Measurements from ENCODE around the gene FOXB1. TPM values are rescaled to one million over a fixed set of nuclear protein-coding genes. Genes with fewer than 3 reads are reported as not detected.

FOXB1 gene
- total RNA-seq, 1 donor from 2014 or later, result 6.7 TPM

DNA sequence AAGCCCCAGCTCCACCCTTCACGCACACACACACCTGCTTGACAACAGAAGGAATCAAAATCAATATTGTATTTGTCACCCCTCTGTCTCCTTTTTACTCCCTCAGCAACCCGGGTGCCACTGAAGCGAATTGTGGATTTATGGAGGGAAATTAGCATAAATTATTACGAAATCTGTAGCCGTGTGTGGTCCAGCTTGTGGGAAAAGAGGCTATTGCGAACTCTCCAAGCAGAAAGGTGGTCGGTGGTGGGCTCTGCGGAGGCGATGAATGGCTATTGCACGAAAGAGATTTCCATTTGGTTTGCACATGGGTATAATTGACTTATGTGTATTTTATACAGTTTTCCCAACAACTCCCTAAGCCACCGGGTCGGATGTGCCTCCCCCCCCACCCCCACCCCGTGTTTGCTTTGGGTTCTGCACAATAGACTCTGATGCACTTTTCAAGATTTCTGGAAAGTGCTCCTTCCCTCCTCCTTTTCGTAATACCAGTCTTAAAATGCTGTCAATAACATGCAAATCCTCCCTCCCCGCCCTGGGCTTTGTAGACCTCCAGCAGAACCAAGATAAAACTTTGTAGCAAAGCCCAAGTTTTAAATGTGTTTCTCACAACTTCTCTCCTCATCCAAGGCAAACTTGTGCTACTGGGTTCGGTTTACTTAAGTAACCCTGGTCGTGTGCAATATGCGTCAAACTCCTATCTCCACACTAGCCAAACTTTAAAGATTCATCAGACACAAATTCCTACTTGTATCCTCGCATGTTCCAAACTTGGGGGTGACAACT lies 3.1 kb upstream of the FOXB1 start:
- peaks cover 13% of the 10 kb centered on the region for H3K27me3 Mint-ChIP-seq (ENCODE audit: unreplicated experiment)
- H3K36me3 Mint-ChIP-seq (ENCODE audit: low read depth, unreplicated experiment), result peaks cover 4% of the 10 kb centered on the region
- H3K9me3 Mint-ChIP-seq (ENCODE audit: unreplicated experiment), result no peaks in the 10 kb centered on the region
- no peak overlapping the region for H3K27ac Mint-ChIP-seq (ENCODE audit: unreplicated experiment)
- TF ChIP-seq, protein P1, sequence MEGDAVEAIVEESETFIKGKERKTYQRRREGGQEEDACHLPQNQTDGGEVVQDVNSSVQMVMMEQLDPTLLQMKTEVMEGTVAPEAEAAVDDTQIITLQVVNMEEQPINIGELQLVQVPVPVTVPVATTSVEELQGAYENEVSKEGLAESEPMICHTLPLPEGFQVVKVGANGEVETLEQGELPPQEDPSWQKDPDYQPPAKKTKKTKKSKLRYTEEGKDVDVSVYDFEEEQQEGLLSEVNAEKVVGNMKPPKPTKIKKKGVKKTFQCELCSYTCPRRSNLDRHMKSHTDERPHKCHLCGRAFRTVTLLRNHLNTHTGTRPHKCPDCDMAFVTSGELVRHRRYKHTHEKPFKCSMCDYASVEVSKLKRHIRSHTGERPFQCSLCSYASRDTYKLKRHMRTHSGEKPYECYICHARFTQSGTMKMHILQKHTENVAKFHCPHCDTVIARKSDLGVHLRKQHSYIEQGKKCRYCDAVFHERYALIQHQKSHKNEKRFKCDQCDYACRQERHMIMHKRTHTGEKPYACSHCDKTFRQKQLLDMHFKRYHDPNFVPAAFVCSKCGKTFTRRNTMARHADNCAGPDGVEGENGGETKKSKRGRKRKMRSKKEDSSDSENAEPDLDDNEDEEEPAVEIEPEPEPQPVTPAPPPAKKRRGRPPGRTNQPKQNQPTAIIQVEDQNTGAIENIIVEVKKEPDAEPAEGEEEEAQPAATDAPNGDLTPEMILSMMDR (IDR thresholded peaks at IDR 0.05; ENCODE audit: unreplicated experiment), result no peak
- peak overlapping the region; percentile 90 for H3K4me3 Mint-ChIP-seq (ENCODE audit: unreplicated experiment)
- DNase-seq (ENCODE audit: low spot score), result no peak
- peaks cover 63% of the 10 kb centered on the region for H3K4me1 Mint-ChIP-seq (ENCODE audit: unreplicated experiment)

DNA sequence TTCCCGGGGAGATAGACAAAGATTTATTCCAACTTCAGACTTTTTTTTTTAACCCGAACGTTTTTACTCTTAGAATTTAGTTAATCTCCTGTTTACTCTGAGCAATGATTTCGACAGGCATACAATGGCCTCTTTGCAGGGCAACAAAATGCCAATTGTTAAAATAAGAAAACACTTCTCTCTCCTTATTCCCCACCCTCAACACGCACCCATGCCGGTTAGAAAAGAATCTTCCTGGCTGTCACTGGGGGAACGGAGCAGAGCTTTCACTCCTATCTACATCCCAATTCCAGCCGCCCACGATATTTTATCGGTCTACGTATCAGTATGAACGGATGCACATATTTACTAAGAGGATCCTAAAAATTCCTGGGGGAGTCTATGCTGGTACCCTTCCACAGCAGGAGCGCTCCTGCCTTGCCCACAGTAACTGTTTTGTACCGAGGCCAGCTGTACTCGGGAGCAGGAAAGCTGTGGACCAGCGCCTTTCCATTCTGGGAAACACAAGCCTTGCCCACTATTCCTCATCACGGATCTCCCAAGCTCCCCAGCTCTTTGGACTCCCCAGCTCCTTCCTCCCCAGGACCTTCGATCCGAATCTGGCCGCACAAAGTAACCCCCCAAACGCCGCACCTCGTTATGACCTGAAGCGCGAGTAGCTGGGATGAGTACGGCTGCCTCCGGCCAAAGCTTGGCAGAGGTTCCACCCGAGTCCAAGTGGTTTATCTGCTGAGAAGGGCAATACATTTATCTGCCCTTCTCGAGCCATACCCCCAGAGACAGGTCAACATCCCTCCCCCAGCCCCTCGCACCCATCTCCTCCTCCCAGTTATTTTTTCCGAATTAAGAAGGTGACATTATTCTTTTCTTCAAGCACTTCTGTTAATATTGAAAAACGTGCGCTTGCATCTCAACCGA lies 2.2 kb upstream of the FOXB1 start:
- Mint-ChIP-seq H3K4me3 (ENCODE audit: unreplicated experiment) (peak overlapping the region; percentile 85), H3K9me3 (ENCODE audit: unreplicated experiment) (no peaks in the 10 kb centered on the region), H3K27me3 (ENCODE audit: unreplicated experiment) (peaks cover 18% of the 10 kb centered on the region), H3K27ac (ENCODE audit: unreplicated experiment) (no peak overlapping the region), H3K36me3 (ENCODE audit: low read depth, unreplicated experiment) (peaks cover 9% of the 10 kb centered on the region), H3K4me1 (ENCODE audit: unreplicated experiment) (peaks cover 65% of the 10 kb centered on the region)
- TF ChIP-seq, protein P1 (IDR thresholded peaks at IDR 0.05; ENCODE audit: unreplicated experiment), result no peak
- DNase-seq (ENCODE audit: low spot score), result peak; percentile 15

DNA sequence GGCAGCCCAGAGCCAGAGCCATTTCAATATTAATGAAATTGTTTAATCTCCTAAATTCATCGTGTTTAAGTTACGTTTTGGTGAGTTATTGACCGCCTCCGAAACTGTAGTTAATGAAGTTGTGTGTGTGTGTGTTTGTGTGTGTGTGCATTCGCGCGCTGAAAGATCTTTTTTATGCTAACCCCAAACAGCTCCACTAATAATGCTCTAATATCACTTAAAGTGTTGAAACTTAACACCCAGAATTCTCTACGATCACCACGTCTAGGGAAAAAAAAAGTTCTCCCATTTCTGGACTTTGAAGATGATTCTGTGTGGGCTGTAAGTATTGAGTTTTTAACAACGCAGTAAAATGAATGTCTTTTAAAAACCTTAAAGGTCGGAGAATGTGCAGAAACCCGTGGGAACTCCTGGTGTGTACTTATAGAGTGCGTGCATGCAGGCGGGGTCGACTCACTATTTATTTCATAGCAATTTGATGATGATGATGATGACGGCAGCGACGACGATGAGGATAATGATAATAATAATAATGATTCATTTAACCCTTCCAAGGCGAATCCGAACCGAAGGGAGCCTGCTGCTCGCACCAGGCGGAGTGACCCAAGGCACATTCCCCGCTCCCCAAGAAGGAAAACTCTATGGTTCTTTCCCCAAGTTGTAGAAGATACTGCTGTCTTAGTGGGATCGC lies 1.4 kb upstream of the FOXB1 start:
- Mint-ChIP-seq H3K27ac (ENCODE audit: unreplicated experiment) (peak overlapping the region; percentile 54), H3K4me3 (ENCODE audit: unreplicated experiment) (peak overlapping the region; percentile 85)
- DNase-seq (ENCODE audit: low spot score), result no peak

DNA sequence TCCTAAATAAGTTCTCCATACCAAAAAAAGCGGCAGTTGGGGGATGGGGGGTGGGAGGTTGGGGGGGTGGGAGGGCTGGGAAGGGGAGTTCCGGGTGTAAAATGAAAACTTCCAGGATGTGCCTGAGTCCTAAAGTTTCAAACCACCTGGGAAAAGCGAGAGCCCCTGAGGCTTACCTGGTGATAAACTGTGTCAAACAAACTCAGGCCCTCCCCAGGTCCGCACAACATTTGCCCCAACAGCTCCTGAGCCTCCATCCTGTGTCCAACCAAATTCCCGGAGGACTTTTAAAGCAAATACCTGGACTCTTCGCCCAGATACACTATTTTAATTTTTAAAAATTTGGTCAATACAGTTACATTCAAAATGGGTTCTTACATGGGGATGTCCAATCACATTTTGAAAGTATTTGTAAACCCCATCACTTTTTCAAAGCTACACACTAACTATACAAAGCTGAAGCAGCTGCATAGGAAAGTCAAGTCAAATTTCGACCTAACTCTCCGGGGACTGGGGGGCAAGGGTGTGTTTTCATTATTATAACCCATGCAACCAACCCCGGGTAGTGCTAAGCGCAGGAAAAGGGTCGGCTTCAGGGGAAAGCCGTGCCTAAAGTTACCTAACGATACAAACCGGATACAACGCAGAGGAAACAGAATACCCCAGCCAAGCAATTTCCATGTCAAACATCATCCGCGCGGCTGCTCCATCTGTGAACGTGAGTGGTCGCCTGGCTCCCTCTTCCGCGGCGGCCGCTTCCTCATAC lies 685 bp upstream of the FOXB1 start:
- Mint-ChIP-seq H3K4me3 (ENCODE audit: unreplicated experiment) (peak overlapping the region; percentile 86), H3K27ac (ENCODE audit: unreplicated experiment) (peak overlapping the region; percentile 61), H3K9me3 (ENCODE audit: unreplicated experiment) (no peaks in the 10 kb centered on the region), H3K4me1 (ENCODE audit: unreplicated experiment) (peaks cover 55% of the 10 kb centered on the region), H3K36me3 (ENCODE audit: low read depth, unreplicated experiment) (peaks cover 9% of the 10 kb centered on the region), H3K27me3 (ENCODE audit: unreplicated experiment) (peaks cover 18% of the 10 kb centered on the region)
- TF ChIP-seq, protein P1 (IDR thresholded peaks at IDR 0.05; ENCODE audit: unreplicated experiment), result no peak
- DNase-seq (ENCODE audit: low spot score), result no peak

More for the DNA sequence above, 1.4 kb upstream of the FOXB1 start:
- Mint-ChIP-seq H3K36me3 (ENCODE audit: low read depth, unreplicated experiment) (peaks cover 9% of the 10 kb centered on the region), H3K4me1 (ENCODE audit: unreplicated experiment) (peaks cover 61% of the 10 kb centered on the region), H3K9me3 (ENCODE audit: unreplicated experiment) (no peaks in the 10 kb centered on the region), H3K27me3 (ENCODE audit: unreplicated experiment) (peaks cover 18% of the 10 kb centered on the region)
- TF ChIP-seq, protein P1 (IDR thresholded peaks at IDR 0.05; ENCODE audit: unreplicated experiment), result no peak

Measured in endothelial cell (in vitro differentiated cells).